DND-41 (cell line): ENCODE data around the gene TM9SF3.

Experiments
- CTCF ChIP-seq: IDR thresholded peaks from 2 replicates; pipeline ENCODE4 v1.5.1; 2012; ENCODE audit warnings: borderline replicate concordance, low read length, moderate library complexity, mild to moderate bottlenecking; ENCODE audit not compliant: poor library complexity, severe bottlenecking; ENCODE audit errors: extremely low read depth
- EZH2 ChIP-seq: IDR thresholded peaks from 3 replicates; pipeline ENCODE4 v1.6.1; 2012; ENCODE audit warnings: borderline replicate concordance, low read depth, mild to moderate bottlenecking, moderate library complexity, low read length, inconsistent platforms; ENCODE audit not compliant: severe bottlenecking

DNA sequence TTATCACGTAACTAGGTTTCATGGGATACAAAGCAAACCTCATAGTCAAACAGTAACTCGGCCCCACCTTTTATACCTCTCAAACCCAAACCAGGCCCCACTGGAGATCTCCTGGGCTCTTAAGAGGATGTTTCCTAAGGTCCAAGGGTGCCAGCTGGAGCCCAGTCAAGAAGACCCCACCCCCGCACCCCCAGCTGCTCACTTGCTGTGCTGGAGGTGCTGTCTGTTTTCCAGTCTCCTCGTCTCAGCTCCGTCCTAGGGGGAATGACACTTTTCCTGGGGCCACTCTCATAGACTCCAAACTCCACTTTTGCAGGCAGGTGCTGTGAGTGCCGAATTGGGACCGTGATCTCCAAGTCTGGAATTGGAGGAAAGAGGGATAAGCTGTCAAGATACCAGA lies 22.7 kb upstream of the TM9SF3 start:
- TF ChIP-seq EZH2 (no peak), CTCF (no peak)
